Bronchial epithelial cell (primary cell): ENCODE measurements around the gene IQGAP1. TPM values are rescaled to one million over a fixed set of nuclear protein-coding genes. Genes with fewer than 3 reads are reported as not detected.
"Not testable (repeated sequence)": the region's sequence is repeated elsewhere in the genome, so short reads cannot be mapped to it uniquely, and the experiment has no call there.

Source experiments
- DNase-seq: peaks from one replicate; pipeline ENCODE4 v3.0.0-alpha.2; 2010; ENCODE audit warnings: low read depth
- FAIRE-seq: peaks from 2 replicates; lab custom pipeline; 2011; peaks lifted over from hg19 to GRCh38; lab: Jason Lieb, UNC
- H3K27me3 ChIP-seq: 2 replicates; pipeline ENCODE4 v1.5.1; 2011; ENCODE audit warnings: low read length; ENCODE audit not compliant: control insufficient read depth, insufficient read depth
- H3K36me3 ChIP-seq: 2 replicates; pipeline ENCODE4 v1.5.1; 2011; ENCODE audit warnings: low read length; ENCODE audit not compliant: control insufficient read depth, insufficient read depth
- H3K4me3 ChIP-seq: 2 replicates; pipeline ENCODE4 v1.5.1; 2011; ENCODE audit warnings: mild to moderate bottlenecking, low read depth, low read length, control low read depth
- CTCF ChIP-seq: IDR thresholded peaks from 2 replicates; pipeline ENCODE4 v1.5.1; 2011; ENCODE audit warnings: mild to moderate bottlenecking, moderate library complexity, low read length, control low read depth, inconsistent platforms; ENCODE audit not compliant: insufficient read depth, severe bottlenecking
- total RNA-seq: library from RNA; depleted of rRNA; stranded (reverse); fragments of >200 nt; gene quantifications from 2 replicates; pipeline ENCODE4 v1.2.1, GENCODE V29; 2014

The IQGAP1 gene
- total RNA-seq, 1 donor from 2014 or later: 163 TPM

- DNase-seq (peak; percentile 63), FAIRE-seq (no peak)
- Histone ChIP-seq H3K36me3 (peaks cover 3% of the 10 kb centered on the region), H3K4me3 (no peak overlapping the region), H3K27me3 (no peaks in the 10 kb centered on the region)
- TF ChIP-seq CTCF: no peak
Measured at GRCh38 chr15:90413411-90414379, 25.7 kb downstream of the IQGAP1 start.

GRCh38 chr15:90414408-90415028 lies 26.5 kb downstream of the IQGAP1 start:
- no peaks in the 10 kb centered on the region for H3K36me3 ChIP-seq
- FAIRE-seq (no peak), DNase-seq (peak; percentile 91)
- TF ChIP-seq CTCF: no peak
- no peak overlapping the region for H3K4me3 ChIP-seq
- no peaks in the 10 kb centered on the region for H3K27me3 ChIP-seq

- H3K27me3 ChIP-seq, DNase-seq, FAIRE-seq: not testable (repeated sequence)
Measured at GRCh38 chr15:90416052-90416451, 28.0 kb downstream of the IQGAP1 start.

GRCh38 chr15:90418627-90419026 lies 30.6 kb downstream of the IQGAP1 start:
- H3K36me3 ChIP-seq: no peaks in the 10 kb centered on the region
- H3K4me3 ChIP-seq: no peak overlapping the region
- no peak for DNase-seq
- no peak for FAIRE-seq
- H3K27me3 ChIP-seq: no peaks in the 10 kb centered on the region
- TF ChIP-seq CTCF: no peak

More at GRCh38 chr15:90416052-90416451, 28.0 kb downstream of the IQGAP1 start:
- not testable (repeated sequence) for H3K36me3 ChIP-seq, H3K4me3 ChIP-seq

GRCh38 chr15:90419206-90419605 lies 31.2 kb downstream of the IQGAP1 start:
- no peak overlapping the region for H3K4me3 ChIP-seq
- no peak for TF ChIP-seq CTCF
- no peak for FAIRE-seq
- peak; percentile 32 for DNase-seq
- H3K36me3 ChIP-seq: no peaks in the 10 kb centered on the region
- no peaks in the 10 kb centered on the region for H3K27me3 ChIP-seq

GRCh38 chr15:90419738-90420406 lies 31.8 kb downstream of the IQGAP1 start:
- FAIRE-seq: no peak
- no peak overlapping the region for H3K4me3 ChIP-seq
- TF ChIP-seq CTCF: no peak

More at GRCh38 chr15:90419738-90420406, 31.8 kb downstream of the IQGAP1 start:
- Histone ChIP-seq H3K27me3 (no peaks in the 10 kb centered on the region), H3K36me3 (no peaks in the 10 kb centered on the region)
- peak; percentile 85 for DNase-seq
